OCI-LY3 (cell line): Measurements from ENCODE around the gene KRT6B.
"Not testable (repeated sequence)": the region's sequence is repeated elsewhere in the genome, so short reads cannot be mapped to it uniquely, and the experiment has no call there.

Experiments used
- H2AFZ ChIP-seq: fragments of 200-600, 300-600 bp; shearing (Covaris generic); 2 replicates; pipeline ENCODE4 v1.6.0; 2014; ENCODE audit warnings: antibody characterized with exemption, low read depth, low read length
- H3K27ac ChIP-seq: fragments of 200-600, 300-600 bp; sonication (generic); 2 replicates; pipeline ENCODE4 v1.5.1; 2014; ENCODE audit warnings: mild to moderate bottlenecking, low read length, moderate library complexity, mixed read lengths
- H3K27me3 ChIP-seq: fragments of 200-600, 300-600 bp; sonication (generic); 2 replicates; pipeline ENCODE4 v1.6.1; 2014; ENCODE audit warnings: low read depth, low read length, mixed read lengths
- H3K36me3 ChIP-seq: fragments of 200-600, 300-600 bp; sonication (generic); replicated peaks from 2 replicates; pipeline ENCODE3; 2014; ENCODE audit warnings: low read depth, low read length, mixed read lengths
- H3K4me1 ChIP-seq: fragments of 300-600, 200-600 bp; sonication (generic); 2 replicates; pipeline ENCODE4 v1.6.1; 2014; ENCODE audit warnings: low read length, mixed read lengths
- H3K4me2 ChIP-seq: fragments of 200-600, 300-600 bp; sonication (generic); 2 replicates; pipeline ENCODE4 v1.6.1; 2014; ENCODE audit warnings: low read length, mixed read lengths
- H3K4me3 ChIP-seq: fragments of 300-600, 200-600 bp; sonication (generic); 2 replicates; pipeline ENCODE4 v1.5.1; 2014; ENCODE audit warnings: antibody characterized with exemption, mild to moderate bottlenecking, low read length, moderate library complexity
- H3K79me2 ChIP-seq: fragments of 300-600, 200-600 bp; shearing (Covaris generic); 2 replicates; pipeline ENCODE4 v1.6.1; 2014; ENCODE audit warnings: mild to moderate bottlenecking, low read length, mixed read lengths
- H3K9ac ChIP-seq: fragments of 300-600, 200-600 bp; shearing (Covaris generic); 2 replicates; pipeline ENCODE4 v1.6.0; 2014; ENCODE audit warnings: mild to moderate bottlenecking, low read length, moderate library complexity
- H3K9me3 ChIP-seq: fragments of 200-600, 300-600 bp; shearing (Covaris generic); 2 replicates; pipeline ENCODE4 v1.6.1; 2014; ENCODE audit warnings: low read length, mixed read lengths; ENCODE audit not compliant: insufficient read depth
- H4K20me1 ChIP-seq: fragments of 200-600, 300-600 bp; sonication (generic); 2 replicates; pipeline ENCODE4 v1.6.1; 2016; ENCODE audit warnings: low read length, mixed read lengths; ENCODE audit not compliant: insufficient read depth
- CTCF ChIP-seq: fragments of 200-600, 300-600 bp; sonication (generic); IDR thresholded peaks from 2 replicates; pipeline ENCODE4 v1.5.1; 2014; ENCODE audit warnings: antibody characterized with exemption, low read length, low read depth
- EZH2phosphoT487 ChIP-seq: fragments of 200-600 bp; shearing (Covaris generic); IDR thresholded peaks from 2 replicates; pipeline ENCODE4 v1.6.1; 2018; ENCODE audit warnings: antibody characterized with exemption, mixed run types, low read depth

The KRT6B gene

GRCh38 chr12:52495389-52495788 is 43.4 kb upstream of the KRT6B start:
- no peaks in the 10 kb centered on the region for H3K9me3 ChIP-seq
- peaks cover 27% of the 10 kb centered on the region for H3K4me1 ChIP-seq
- peaks cover 26% of the 10 kb centered on the region; the same call in 1 of the 2 replicates for H3K27me3 ChIP-seq
- H3K4me3 ChIP-seq: peak overlapping the region; percentile 43
- H2AFZ ChIP-seq: peak overlapping the region; percentile 84
- H3K27ac ChIP-seq: no peak overlapping the region
- H4K20me1 ChIP-seq: no peaks in the 10 kb centered on the region
- H3K4me2 ChIP-seq: peak overlapping the region; percentile 74
- H3K9ac ChIP-seq: peak overlapping the region; percentile 7; the same call in 1 of the 2 replicates
- TF ChIP-seq CTCF: peak; percentile 22
- TF ChIP-seq EZH2phosphoT487: no peak
- no peaks in the 10 kb centered on the region for H3K79me2 ChIP-seq
- no peaks in the 10 kb centered on the region for H3K36me3 ChIP-seq

- Histone ChIP-seq H3K9ac (no peak overlapping the region), H3K27ac (no peak overlapping the region), H3K4me1 (peaks cover 27% of the 10 kb centered on the region), H3K9me3 (no peaks in the 10 kb centered on the region), H2AFZ (no peak overlapping the region), H3K4me3 (no peak overlapping the region), H3K27me3 (peaks cover 26% of the 10 kb centered on the region; the same call in 1 of the 2 replicates), H4K20me1 (no peaks in the 10 kb centered on the region), H3K79me2 (no peaks in the 10 kb centered on the region), H3K36me3 (no peaks in the 10 kb centered on the region), H3K4me2 (no peak overlapping the region)
- TF ChIP-seq CTCF: no peak
- TF ChIP-seq EZH2phosphoT487: no peak
These were observed 42.6 kb upstream of the KRT6B start for GRCh38 chr12:52494518-52494917.

- no peak overlapping the region for H3K27ac ChIP-seq
- no peak overlapping the region for H3K4me2 ChIP-seq
- H3K36me3 ChIP-seq: no peaks in the 10 kb centered on the region
- H3K79me2 ChIP-seq: no peaks in the 10 kb centered on the region
- no peak overlapping the region for H3K9ac ChIP-seq
- H3K4me1 ChIP-seq: peaks cover 27% of the 10 kb centered on the region
- TF ChIP-seq CTCF (no peak), EZH2phosphoT487 (no peak)
- no peak overlapping the region for H2AFZ ChIP-seq
- no peak overlapping the region for H3K4me3 ChIP-seq
- no peaks in the 10 kb centered on the region for H4K20me1 ChIP-seq
- H3K9me3 ChIP-seq: no peaks in the 10 kb centered on the region
- peaks cover 26% of the 10 kb centered on the region; the same call in 1 of the 2 replicates for H3K27me3 ChIP-seq
These were observed 42.2 kb upstream of the KRT6B start for GRCh38 chr12:52494100-52494499.

GRCh38 chr12:52493172-52493571 is 41.2 kb upstream of the KRT6B start, which contains the start of gene KRT6A:
KRT6A (minus strand) TSS chr12:52493257; CDS start chr12:52493188, 69 bp downstream.
- Histone ChIP-seq H3K9ac (no peak within 1 kb of the TSS), H4K20me1 (no peaks in the 10 kb centered on the region), H3K4me2 (no peak within 1 kb of the TSS), H3K9me3 (no peaks in the 10 kb centered on the region), H3K4me1 (peaks cover 27% of the 10 kb centered on the region), H3K79me2 (no peaks in the 10 kb centered on the region), H3K27me3 (peaks cover 26% of the 10 kb centered on the region; the same call in 1 of the 2 replicates), H3K27ac (no peak within 1 kb of the TSS), H2AFZ (no peak within 1 kb of the TSS), H3K4me3 (no peak within 1 kb of the TSS), H3K36me3 (no peaks in the 10 kb centered on the region)
- TF ChIP-seq CTCF: no peak
- TF ChIP-seq EZH2phosphoT487: no peak

GRCh38 chr12:52492405-52492804 is 40.5 kb upstream of the KRT6B start:
- H3K4me1 ChIP-seq: peaks cover 27% of the 10 kb centered on the region

GRCh38 chr12:52491495-52491894 is 39.5 kb upstream of the KRT6B start:
- H3K27ac ChIP-seq, H3K9me3 ChIP-seq: not testable (repeated sequence)

More at GRCh38 chr12:52492405-52492804, 40.5 kb upstream of the KRT6B start:
- not testable (repeated sequence) for H3K36me3 ChIP-seq, H2AFZ ChIP-seq, H3K27ac ChIP-seq, H3K9me3 ChIP-seq, H4K20me1 ChIP-seq, H3K9ac ChIP-seq, H3K4me3 ChIP-seq, H3K79me2 ChIP-seq, H3K4me2 ChIP-seq
- H3K27me3 ChIP-seq: peaks cover 26% of the 10 kb centered on the region; the same call in 1 of the 2 replicates

More at GRCh38 chr12:52491495-52491894, 39.5 kb upstream of the KRT6B start:
- H2AFZ ChIP-seq, H3K9ac ChIP-seq, H3K36me3 ChIP-seq, H3K4me2 ChIP-seq, H3K4me3 ChIP-seq, H3K79me2 ChIP-seq, H4K20me1 ChIP-seq: not testable (repeated sequence)
- Histone ChIP-seq H3K27me3 (peaks cover 29% of the 10 kb centered on the region), H3K4me1 (peaks cover 19% of the 10 kb centered on the region)
